MCF 10A (cell line): ENCODE results near the gene GP9. TPM values are rescaled to one million over a fixed set of nuclear protein-coding genes. Genes with fewer than 3 reads are reported as not detected.

Experiments
- BruUV-seq: library from RNA; stranded (reverse); fragments of 400-500 nt; replicated peaks from 2 replicates; lab custom pipeline; 2021; lab: Mats Ljungman, UMichigan
- CTCF ChIA-PET: fragments of 300-600 bp; sonication (Branson Sonifier 250); formaldehyde crosslinking; extraction: SDS; loops from one replicate; lab custom pipeline; 2021; ENCODE audit warnings: antibody characterized with exemption, inconsistent platforms; lab: Yijun Ruan, JAX
- POLR2A ChIA-PET: fragments of 300-600, 350-650 bp; sonication (Branson Sonifier 250); formaldehyde crosslinking; extraction: SDS; loops from one replicate; lab custom pipeline; 2020; ENCODE audit warnings: antibody characterized with exemption, inconsistent platforms; lab: Yijun Ruan, JAX
- DNase-seq: peaks from one replicate; pipeline ENCODE4 v3.0.0-alpha.2; 2018; ENCODE audit not compliant: unreplicated experiment
- H3K27ac Mint-ChIP-seq: one replicate; pipeline ENCODE4 v1.8.0; 2022; ENCODE audit warnings: mild to moderate bottlenecking, low read depth, mixed read lengths; ENCODE audit not compliant: unreplicated experiment
- H3K27me3 Mint-ChIP-seq: one replicate; pipeline ENCODE4 v1.8.0; 2022; ENCODE audit warnings: mixed read lengths; ENCODE audit not compliant: insufficient read depth, unreplicated experiment
- H3K36me3 Mint-ChIP-seq: one replicate; pipeline ENCODE4 v1.8.0; 2022; ENCODE audit warnings: mild to moderate bottlenecking, moderate library complexity, mixed read lengths; ENCODE audit not compliant: insufficient read depth, unreplicated experiment
- H3K4me1 Mint-ChIP-seq: one replicate; pipeline ENCODE4 v1.8.0; 2022; ENCODE audit warnings: mixed read lengths; ENCODE audit not compliant: insufficient read depth, unreplicated experiment
- H3K4me3 Mint-ChIP-seq: one replicate; pipeline ENCODE4 v1.8.0; 2022; ENCODE audit warnings: mild to moderate bottlenecking, moderate library complexity, mixed read lengths; ENCODE audit not compliant: unreplicated experiment
- H3K9me3 Mint-ChIP-seq: one replicate; pipeline ENCODE4 v1.8.0; 2022; ENCODE audit warnings: mixed read lengths; ENCODE audit not compliant: unreplicated experiment
- intact Hi-C: fragments of 100-400 bp; cut with micrococcal nuclease; formaldehyde crosslinking; loops from 2 replicates; pipeline ENCODE4 v1.14.1; 2022
- total RNA-seq: library from RNA; stranded (reverse); gene quantifications from 2 replicates; pipeline ENCODE4 v1.2.3, GENCODE V29; 2022
- TF ChIP-seq, protein P1 (sequence below): fragments of 200-600 bp; IDR thresholded peaks from one replicate; pipeline ENCODE4 v1.8.0; 2022; ENCODE audit warnings: antibody characterized with exemption, mild to moderate bottlenecking; ENCODE audit not compliant: unreplicated experiment

Gene GP9
- total RNA-seq, 1 experiment from 2014 or later, result not detected

GRCh38 chr3:129020691-129021090, 39.9 kb upstream of the GP9 start:
- peaks cover 16% of the 10 kb centered on the region for H3K27me3 Mint-ChIP-seq
- ChIA-PET POLR2A (no interaction called here), CTCF (interaction anchor here (0.7 to 2.3 kb wide), 3 partner anchors 33 to 218 kb away, joined by 3 to 13 read pairs (median 11); no protein-coding TSS in a partner anchor)
- H3K4me3 Mint-ChIP-seq, result no peak overlapping the region
- no peak for DNase-seq
- H3K27ac Mint-ChIP-seq, result no peak overlapping the region
- H3K36me3 Mint-ChIP-seq, result no peaks in the 10 kb centered on the region
- H3K9me3 Mint-ChIP-seq, result no peaks in the 10 kb centered on the region
- TF ChIP-seq, protein P1, sequence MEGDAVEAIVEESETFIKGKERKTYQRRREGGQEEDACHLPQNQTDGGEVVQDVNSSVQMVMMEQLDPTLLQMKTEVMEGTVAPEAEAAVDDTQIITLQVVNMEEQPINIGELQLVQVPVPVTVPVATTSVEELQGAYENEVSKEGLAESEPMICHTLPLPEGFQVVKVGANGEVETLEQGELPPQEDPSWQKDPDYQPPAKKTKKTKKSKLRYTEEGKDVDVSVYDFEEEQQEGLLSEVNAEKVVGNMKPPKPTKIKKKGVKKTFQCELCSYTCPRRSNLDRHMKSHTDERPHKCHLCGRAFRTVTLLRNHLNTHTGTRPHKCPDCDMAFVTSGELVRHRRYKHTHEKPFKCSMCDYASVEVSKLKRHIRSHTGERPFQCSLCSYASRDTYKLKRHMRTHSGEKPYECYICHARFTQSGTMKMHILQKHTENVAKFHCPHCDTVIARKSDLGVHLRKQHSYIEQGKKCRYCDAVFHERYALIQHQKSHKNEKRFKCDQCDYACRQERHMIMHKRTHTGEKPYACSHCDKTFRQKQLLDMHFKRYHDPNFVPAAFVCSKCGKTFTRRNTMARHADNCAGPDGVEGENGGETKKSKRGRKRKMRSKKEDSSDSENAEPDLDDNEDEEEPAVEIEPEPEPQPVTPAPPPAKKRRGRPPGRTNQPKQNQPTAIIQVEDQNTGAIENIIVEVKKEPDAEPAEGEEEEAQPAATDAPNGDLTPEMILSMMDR, result no peak
- BruUV-seq, result no TSS peak
- intact Hi-C loops, result loop anchor here (10.0 kb wide), 1 partner anchor 224 kb away; the partner anchor contains the start of gene COPG1
- no peaks in the 10 kb centered on the region for H3K4me1 Mint-ChIP-seq

DNA sequence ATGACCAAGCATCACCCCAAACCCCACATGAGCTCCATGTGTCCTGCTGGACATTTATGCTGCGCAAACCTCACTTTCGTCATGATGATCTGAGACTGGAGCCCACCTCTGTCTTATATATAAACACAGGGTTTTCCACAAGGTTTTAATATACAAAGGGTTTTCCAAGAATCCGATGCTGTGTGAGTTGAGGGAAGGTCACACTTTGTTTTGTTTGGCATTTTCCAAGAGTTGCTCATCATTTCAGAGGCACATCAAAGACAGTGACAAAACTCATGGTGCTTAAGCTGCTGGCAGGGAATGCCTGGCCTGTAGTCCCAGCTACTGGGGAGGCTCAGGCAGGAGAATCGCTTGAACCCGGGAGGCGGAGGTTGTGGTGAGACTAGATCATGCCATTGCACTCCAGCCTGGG, 39.4 kb upstream of the GP9 start:
- intact Hi-C loops, result loop anchor here (10.0 kb wide), 1 partner anchor 224 kb away; the partner anchor contains the start of gene COPG1
- peaks cover 16% of the 10 kb centered on the region for H3K27me3 Mint-ChIP-seq
- no peaks in the 10 kb centered on the region for H3K4me1 Mint-ChIP-seq
- no peak overlapping the region for H3K4me3 Mint-ChIP-seq
- ChIA-PET POLR2A (no interaction called here), CTCF (interaction anchor here (1.9 to 2.3 kb wide), 2 partner anchors 32 to 51 kb away, joined by 11 to 13 read pairs; no protein-coding TSS in a partner anchor)
- no peaks in the 10 kb centered on the region for H3K9me3 Mint-ChIP-seq
- BruUV-seq, result no TSS peak
- H3K36me3 Mint-ChIP-seq, result no peaks in the 10 kb centered on the region
- no peak overlapping the region for H3K27ac Mint-ChIP-seq
- DNase-seq, result no peak
- TF ChIP-seq, protein P1, result no peak

DNA sequence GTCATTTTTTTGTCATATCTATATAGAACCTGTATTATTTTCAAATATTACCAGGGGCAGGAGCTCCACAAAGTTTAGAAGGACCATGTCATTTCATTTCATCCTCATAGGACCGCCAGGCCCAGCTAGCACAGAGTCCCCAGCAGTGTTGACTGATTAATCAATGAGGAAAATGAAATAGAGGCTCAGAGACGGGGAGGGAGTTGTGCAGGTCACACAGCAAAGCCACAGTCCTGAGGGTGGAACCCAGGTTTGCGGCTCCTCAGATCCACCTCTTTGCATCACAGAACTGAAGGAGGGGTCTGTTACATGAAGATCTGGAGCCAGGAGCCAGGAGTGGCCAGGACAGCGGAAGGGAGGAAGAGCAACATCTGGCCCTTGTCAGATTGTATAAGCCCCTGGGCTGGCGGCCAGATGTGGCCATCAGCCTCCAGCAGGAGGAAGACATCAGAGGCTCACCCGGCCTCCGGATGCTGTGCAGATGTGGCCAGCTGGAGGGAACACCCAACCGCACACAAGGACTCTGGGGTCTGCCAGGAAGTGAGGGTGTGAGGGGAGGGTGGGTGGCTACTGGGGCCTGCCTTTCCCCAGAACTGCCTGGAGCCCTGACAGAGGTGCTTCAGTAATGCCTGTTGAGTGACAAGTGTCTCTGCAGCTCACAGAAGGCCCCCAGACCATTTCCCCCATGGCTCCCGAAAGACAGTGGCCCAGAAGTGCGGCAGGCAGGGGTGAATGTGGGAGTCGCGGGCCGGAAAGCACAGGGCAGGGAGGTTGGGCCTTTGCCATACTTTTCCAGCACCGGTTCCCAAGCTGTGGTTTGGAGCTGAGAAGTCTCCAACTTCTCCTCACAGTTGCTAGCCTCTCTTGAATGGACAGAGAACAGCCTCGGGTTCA, 38.2 kb upstream of the GP9 start:
- H3K4me1 Mint-ChIP-seq, result no peaks in the 10 kb centered on the region
- intact Hi-C loops, result loop anchor here (10.0 kb wide), 1 partner anchor 222 kb away; the partner anchor contains the start of gene COPG1
- CTCF ChIA-PET, result interaction anchor here (1.3 to 2.3 kb wide), 2 partner anchors 31 to 52 kb away, joined by 4 to 11 read pairs; no protein-coding TSS in a partner anchor
- no peaks in the 10 kb centered on the region for H3K9me3 Mint-ChIP-seq
- TF ChIP-seq, protein P1, result no peak
- POLR2A ChIA-PET, result interaction anchor here (0.7 to 0.9 kb wide), 2 partner anchors 8 to 277 kb away, joined by 3 read pairs; no protein-coding TSS in a partner anchor
- no peaks in the 10 kb centered on the region for H3K36me3 Mint-ChIP-seq
- no TSS peak for BruUV-seq
- no peak overlapping the region for H3K27ac Mint-ChIP-seq
- no peak overlapping the region for H3K4me3 Mint-ChIP-seq
- DNase-seq, result no peak
- H3K27me3 Mint-ChIP-seq, result peaks cover 16% of the 10 kb centered on the region

- no peaks in the 10 kb centered on the region for H3K36me3 Mint-ChIP-seq
- ChIA-PET CTCF (interaction anchor here (0.6 to 2.3 kb wide), 6 partner anchors 8 to 76 kb away, joined by 4 to 11 read pairs (median 5); no protein-coding TSS in a partner anchor), POLR2A (interaction anchor here (0.7 kb wide), 1 partner anchor 8 kb away, joined by 3 read pairs; no protein-coding TSS in a partner anchor)
- H3K27me3 Mint-ChIP-seq, result peaks cover 16% of the 10 kb centered on the region
- no peak overlapping the region for H3K27ac Mint-ChIP-seq
- H3K4me1 Mint-ChIP-seq, result no peaks in the 10 kb centered on the region
- no TSS peak for BruUV-seq
- no peaks in the 10 kb centered on the region for H3K9me3 Mint-ChIP-seq
- intact Hi-C loops, result loop anchor here (10.0 kb wide), 1 partner anchor 222 kb away; the partner anchor contains the start of gene COPG1
- no peak for DNase-seq
- H3K4me3 Mint-ChIP-seq, result no peak overlapping the region
- TF ChIP-seq, protein P1, result no peak
Measured at GRCh38 chr3:129023008-129023358, 37.6 kb upstream of the GP9 start.
